ENCODE measurements around the gene P4HA1. TPM values are rescaled to one million over a fixed set of nuclear protein-coding genes. Genes with fewer than 3 reads are reported as not detected.

P4HA1 gene
- total RNA-seq, 4 donors from 2014 or later = 23.3 to 36.2 (median 30.4) TPM

GRCh38 chr10:73094986-73095480, 1.6 kb downstream of the P4HA1 start:
- Histone ChIP-seq H3K27ac (peak overlapping the region; percentile 81 to 98 (median 98)), H3K36me3 (no peaks in the 10 kb centered on the region), H3K4me3 (peak overlapping the region; percentile 66 to 88), H3K4me1 (peaks cover 0 to 43% (median 10%) of the 10 kb centered on the region in 3 donors), H3K27me3 (no peaks in the 10 kb centered on the region), H3K9me3 (no peaks in the 10 kb centered on the region)
- TF ChIP-seq POLR2AphosphoS5 (IDR thresholded peaks at IDR 0.05) (no peak), EP300 (IDR thresholded peaks at IDR 0.05) (no peak), CTCF (IDR thresholded peaks at IDR 0.05) (no peak), POLR2A (IDR thresholded peaks at IDR 0.05) (no peak)
- no peak for ATAC-seq
- 0 to 2% methylated on average over 5 of the region's 5 CpGs for WGBS, 2 donors (ENCODE audit: low coverage in 1 of 2)

GRCh38 chr10:73093922-73094850, 2.5 kb downstream of the P4HA1 start:
- no peaks in the 10 kb centered on the region for H3K9me3 ChIP-seq
- TF ChIP-seq EP300 (IDR thresholded peaks at IDR 0.05) = no peak
- no peak for TF ChIP-seq POLR2AphosphoS5 (IDR thresholded peaks at IDR 0.05)
- no peak for TF ChIP-seq CTCF (IDR thresholded peaks at IDR 0.05)
- no peak for TF ChIP-seq POLR2A (IDR thresholded peaks at IDR 0.05)
- H3K4me1 ChIP-seq = peaks cover 0 to 47% (median 10%) of the 10 kb centered on the region in 3 donors
- H3K36me3 ChIP-seq = no peaks in the 10 kb centered on the region
- peak overlapping the region; percentile 66 to 88 for H3K4me3 ChIP-seq
- H3K27me3 ChIP-seq = no peaks in the 10 kb centered on the region
- H3K27ac ChIP-seq = peak overlapping the region; percentile 25 to 98 (median 81)
- ATAC-seq = no peak
- 25 to 30% methylated on average over 2 of the region's 2 CpGs for WGBS, 2 donors (ENCODE audit: low coverage in 1 of 2)

GRCh38 chr10:73092830-73093229, 3.8 kb downstream of the P4HA1 start:
- Histone ChIP-seq H3K4me3 (no peak overlapping the region), H3K4me1 (peaks cover 0 to 56% (median 10%) of the 10 kb centered on the region in 3 donors), H3K9me3 (no peaks in the 10 kb centered on the region), H3K36me3 (no peaks in the 10 kb centered on the region), H3K27me3 (no peaks in the 10 kb centered on the region), H3K27ac (no peak overlapping the region)
- 76 to 79% methylated on average over 2 of the region's 3 CpGs for WGBS, 2 donors (ENCODE audit: low coverage in 1 of 2)
- no peak for ATAC-seq
- no peak for TF ChIP-seq POLR2AphosphoS5 (IDR thresholded peaks at IDR 0.05)

- Histone ChIP-seq H3K27me3 (no peaks in the 10 kb centered on the region), H3K36me3 (no peaks in the 10 kb centered on the region), H3K27ac (no peak overlapping the region), H3K4me3 (no peak overlapping the region), H3K9me3 (no peaks in the 10 kb centered on the region), H3K4me1 (peaks cover under 1 to 45% (median 3%) of the 10 kb centered on the region in 3 donors)
- TF ChIP-seq POLR2A (IDR thresholded peaks at IDR 0.05) (no peak), CTCF (IDR thresholded peaks at IDR 0.05) (no peak), EP300 (IDR thresholded peaks at IDR 0.05) (no peak), POLR2AphosphoS5 (IDR thresholded peaks at IDR 0.05) (no peak)
- ATAC-seq = no peak
These were observed 8.4 kb downstream of the P4HA1 start for GRCh38 chr10:73088304-73088703.

GRCh38 chr10:73086816-73087215, 9.8 kb downstream of the P4HA1 start:
- 83 to 87% methylated on average over 2 to 4 of the region's 4 CpGs for WGBS, 2 donors (ENCODE audit: low coverage in 1 of 2)
- Histone ChIP-seq H3K9me3 (no peaks in the 10 kb centered on the region), H3K27me3 (no peaks in the 10 kb centered on the region), H3K4me1 (peaks cover 4 to 48% (median 6%) of the 10 kb centered on the region in 3 donors), H3K27ac (no peak overlapping the region), H3K4me3 (no peak overlapping the region), H3K36me3 (no peaks in the 10 kb centered on the region)
- TF ChIP-seq EP300 (IDR thresholded peaks at IDR 0.05) = no peak
- no peak for TF ChIP-seq POLR2AphosphoS5 (IDR thresholded peaks at IDR 0.05)
- no peak for TF ChIP-seq CTCF (IDR thresholded peaks at IDR 0.05)
- no peak for TF ChIP-seq POLR2A (IDR thresholded peaks at IDR 0.05)
- no peak for ATAC-seq
